Fibroblast of villous mesenchyme (primary cell): ENCODE measurements around the gene JMJD7. TPM values are rescaled to one million over a fixed set of nuclear protein-coding genes. Genes with fewer than 3 reads are reported as not detected.

Experiments
- DNase-seq: peaks from one replicate; pipeline ENCODE4 v3.0.0-alpha.2; 2010; ENCODE audit warnings: low read depth
- H3K4me3 ChIP-seq: 2 replicates; pipeline ENCODE4 v1.5.1; 2011; ENCODE audit warnings: low read depth, mild to moderate bottlenecking, low read length
- total RNA-seq: library from RNA; depleted of rRNA; stranded (reverse); fragments of >200 nt; gene quantifications from 2 replicates; pipeline ENCODE4 v1.2.3, GENCODE V29; 2012
- TF ChIP-seq, protein P1 (sequence below): IDR thresholded peaks from 2 replicates; pipeline ENCODE4 v1.5.1; 2012; ENCODE audit warnings: low read depth, mild to moderate bottlenecking, low read length; ENCODE audit not compliant: insufficient read depth

Gene JMJD7
- total RNA-seq, 1 donor, result 2.2 TPM

- no peak for DNase-seq
- no peak overlapping the region for H3K4me3 ChIP-seq
- TF ChIP-seq, protein P1, sequence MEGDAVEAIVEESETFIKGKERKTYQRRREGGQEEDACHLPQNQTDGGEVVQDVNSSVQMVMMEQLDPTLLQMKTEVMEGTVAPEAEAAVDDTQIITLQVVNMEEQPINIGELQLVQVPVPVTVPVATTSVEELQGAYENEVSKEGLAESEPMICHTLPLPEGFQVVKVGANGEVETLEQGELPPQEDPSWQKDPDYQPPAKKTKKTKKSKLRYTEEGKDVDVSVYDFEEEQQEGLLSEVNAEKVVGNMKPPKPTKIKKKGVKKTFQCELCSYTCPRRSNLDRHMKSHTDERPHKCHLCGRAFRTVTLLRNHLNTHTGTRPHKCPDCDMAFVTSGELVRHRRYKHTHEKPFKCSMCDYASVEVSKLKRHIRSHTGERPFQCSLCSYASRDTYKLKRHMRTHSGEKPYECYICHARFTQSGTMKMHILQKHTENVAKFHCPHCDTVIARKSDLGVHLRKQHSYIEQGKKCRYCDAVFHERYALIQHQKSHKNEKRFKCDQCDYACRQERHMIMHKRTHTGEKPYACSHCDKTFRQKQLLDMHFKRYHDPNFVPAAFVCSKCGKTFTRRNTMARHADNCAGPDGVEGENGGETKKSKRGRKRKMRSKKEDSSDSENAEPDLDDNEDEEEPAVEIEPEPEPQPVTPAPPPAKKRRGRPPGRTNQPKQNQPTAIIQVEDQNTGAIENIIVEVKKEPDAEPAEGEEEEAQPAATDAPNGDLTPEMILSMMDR, result no peak
These were observed 13.4 kb upstream of the JMJD7 start for GRCh38 chr15:41814534-41814933.

DNA sequence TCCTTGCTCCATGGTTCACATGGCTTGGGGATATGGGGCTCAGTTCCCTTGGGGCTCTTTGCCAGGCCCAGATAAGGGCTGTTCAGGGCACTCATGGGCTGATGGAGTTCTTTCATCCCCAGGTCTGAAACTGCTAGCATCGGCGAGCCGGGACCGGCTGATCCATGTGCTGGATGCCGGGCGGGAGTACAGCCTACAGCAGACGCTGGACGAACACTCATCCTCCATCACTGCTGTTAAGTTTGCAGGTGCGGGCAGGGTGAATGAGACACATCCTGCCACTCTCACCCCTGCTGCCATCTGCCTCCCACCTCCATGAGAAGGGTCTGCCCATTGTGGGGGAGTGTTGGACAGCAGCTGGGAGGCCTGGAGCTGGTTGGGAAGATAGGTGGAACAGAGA lies 11.1 kb upstream of the JMJD7 start:
- no peak for DNase-seq
- no peak overlapping the region for H3K4me3 ChIP-seq
- TF ChIP-seq, protein P1, result no peak

DNA sequence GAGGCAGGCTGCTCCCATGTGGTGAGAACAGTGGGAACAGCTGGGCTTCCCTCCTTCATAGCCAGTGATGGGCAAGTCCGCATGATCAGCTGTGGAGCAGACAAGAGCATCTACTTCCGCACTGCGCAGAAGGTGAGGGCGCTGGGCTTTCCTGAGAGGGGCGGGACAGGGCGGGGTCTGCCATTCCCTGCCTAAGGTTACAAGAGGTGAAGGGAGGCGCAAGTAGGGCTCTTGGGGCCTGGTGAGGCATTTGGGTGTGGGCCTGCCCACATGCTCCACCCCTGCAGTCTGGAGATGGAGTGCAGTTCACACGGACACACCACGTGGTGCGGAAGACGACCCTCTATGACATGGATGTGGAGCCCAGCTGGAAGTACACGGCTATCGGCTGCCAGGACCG lies 10.6 kb upstream of the JMJD7 start:
- H3K4me3 ChIP-seq, result no peak overlapping the region
- TF ChIP-seq, protein P1, result no peak
- no peak for DNase-seq

GRCh38 chr15:41817781-41818180 lies 10.1 kb upstream of the JMJD7 start:
- TF ChIP-seq, protein P1, result no peak
- no peak for DNase-seq
- H3K4me3 ChIP-seq, result no peak overlapping the region

- TF ChIP-seq, protein P1, result no peak
- DNase-seq, result no peak
- H3K4me3 ChIP-seq, result no peak overlapping the region
These were observed 8.3 kb upstream of the JMJD7 start for GRCh38 chr15:41819455-41820050.

DNA sequence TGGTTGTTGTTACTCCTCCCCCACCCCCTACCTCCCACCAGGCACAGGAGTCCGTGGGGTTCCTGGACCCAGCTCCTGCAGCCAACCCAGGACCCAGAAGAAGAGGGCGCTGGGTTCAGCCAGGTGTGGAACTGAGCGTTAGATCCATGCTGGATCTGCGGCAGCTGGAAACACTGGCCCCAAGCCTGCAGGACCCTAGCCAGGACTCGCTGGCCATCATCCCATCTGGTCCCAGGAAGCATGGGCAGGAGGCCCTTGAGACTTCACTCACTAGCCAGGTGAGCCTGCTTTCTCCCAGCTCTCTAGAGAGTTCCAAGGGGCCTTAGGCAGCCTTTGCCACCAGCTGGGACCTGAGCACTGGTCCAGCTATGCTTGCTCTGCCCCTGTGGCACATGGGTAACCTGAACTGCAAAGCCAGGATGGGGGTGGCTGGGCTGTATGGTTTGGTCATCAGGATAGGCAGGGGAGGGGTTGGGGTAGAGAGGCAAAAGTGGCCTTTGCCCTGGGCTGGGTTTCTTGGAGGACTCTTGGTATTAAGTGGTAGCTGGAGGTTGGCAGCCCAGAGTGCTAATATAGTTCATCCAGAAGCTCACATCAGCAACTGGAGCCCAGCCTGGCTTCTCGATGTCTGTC lies 7.0 kb upstream of the JMJD7 start:
- H3K4me3 ChIP-seq, result no peak overlapping the region
- TF ChIP-seq, protein P1, result no peak
- DNase-seq, result no peak

- no peak overlapping the region for H3K4me3 ChIP-seq
- TF ChIP-seq, protein P1, result no peak
- DNase-seq, result no peak
These were observed 6.1 kb upstream of the JMJD7 start for GRCh38 chr15:41821831-41822230.
